RWPE2 (cell line): ENCODE data around the gene PSMG3.
A peak's percentile ranks its signal among the peaks of the same experiment; 100 is the strongest.

Source experiments
- ATAC-seq: fragments of 200-7000 bp; cut with Tn5 transposase; 3 replicates; pipeline ENCODE4 v1.9.1; 2021; ENCODE audit warnings: low read depth
- DNase-seq: peaks from one replicate; pipeline ENCODE4 v3.0.0-alpha.2; 2020; ENCODE audit warnings: low spot score
- H3K27ac ChIP-seq: fragments of 450-650 bp; 2 replicates; pipeline ENCODE4 v1.5.1; 2017; ENCODE audit warnings: mild to moderate bottlenecking; ENCODE audit not compliant: poor library complexity, severe bottlenecking
- H3K27me3 ChIP-seq: fragments of 250-450 bp; sonication (Bioruptor Pico); 2 replicates; pipeline ENCODE4 v1.5.1; 2021; ENCODE audit warnings: mild to moderate bottlenecking, moderate library complexity; ENCODE audit not compliant: insufficient read depth, poor library complexity, severe bottlenecking
- H3K36me3 ChIP-seq: fragments of 250-450 bp; sonication (Bioruptor Pico); 2 replicates; pipeline ENCODE4 v1.5.1; 2020; ENCODE audit warnings: low read depth, mild to moderate bottlenecking, moderate library complexity
- H3K4me1 ChIP-seq: fragments of 250-450 bp; sonication (Bioruptor Pico); 2 replicates; pipeline ENCODE4 v1.5.1; 2021; ENCODE audit warnings: mild to moderate bottlenecking, moderate library complexity; ENCODE audit not compliant: insufficient read depth, poor library complexity, severe bottlenecking
- H3K4me3 ChIP-seq: fragments of 250-450 bp; sonication (Bioruptor Pico); 2 replicates; pipeline ENCODE4 v1.5.1; 2021; ENCODE audit warnings: mild to moderate bottlenecking, moderate library complexity; ENCODE audit not compliant: severe bottlenecking
- H3K9me3 ChIP-seq: fragments of 250-450 bp; sonication (Bioruptor Pico); 2 replicates; pipeline ENCODE4 v1.5.1; 2021; ENCODE audit warnings: mild to moderate bottlenecking, moderate library complexity; ENCODE audit not compliant: severe bottlenecking
- TF ChIP-seq, protein P1 (sequence below): fragments of 450-650 bp; IDR thresholded peaks from one replicate; pipeline ENCODE4 v1.5.1; 2017; ENCODE audit warnings: mild to moderate bottlenecking, moderate library complexity; ENCODE audit not compliant: poor library complexity, severe bottlenecking

PSMG3 gene

DNA sequence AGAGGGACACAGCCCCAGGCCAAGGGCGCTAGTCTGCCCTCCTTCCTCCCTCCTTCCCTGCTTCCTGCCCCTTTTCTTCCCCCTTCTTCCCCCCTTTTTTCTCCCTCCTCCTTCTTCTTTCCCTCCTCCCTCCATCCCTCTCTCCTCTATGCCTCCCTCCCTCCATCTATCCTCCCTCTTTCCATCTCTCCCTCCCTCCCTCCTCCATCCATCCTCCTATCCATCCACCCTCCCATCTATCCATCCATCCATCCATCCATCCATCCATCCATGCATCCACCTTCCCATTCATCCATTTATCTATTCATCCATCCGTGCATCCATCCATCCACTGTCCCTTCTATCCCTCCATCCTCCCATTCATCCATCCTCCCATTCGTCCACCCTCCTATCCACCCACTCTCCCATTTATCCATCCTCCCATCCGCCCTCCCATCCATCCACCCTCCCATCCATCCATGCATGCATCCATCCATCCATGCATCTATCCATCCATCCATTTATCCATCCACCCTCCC is 24.1 kb upstream of the PSMG3 start:
- Histone ChIP-seq H3K4me3 (no peak overlapping the region), H3K27me3 (peaks cover 23% of the 10 kb centered on the region), H3K36me3 (no peaks in the 10 kb centered on the region), H3K27ac (no peak overlapping the region), H3K9me3 (peaks cover 4% of the 10 kb centered on the region), H3K4me1 (no peaks in the 10 kb centered on the region)
- no peak for ATAC-seq
- no peak for DNase-seq
- TF ChIP-seq, protein P1, sequence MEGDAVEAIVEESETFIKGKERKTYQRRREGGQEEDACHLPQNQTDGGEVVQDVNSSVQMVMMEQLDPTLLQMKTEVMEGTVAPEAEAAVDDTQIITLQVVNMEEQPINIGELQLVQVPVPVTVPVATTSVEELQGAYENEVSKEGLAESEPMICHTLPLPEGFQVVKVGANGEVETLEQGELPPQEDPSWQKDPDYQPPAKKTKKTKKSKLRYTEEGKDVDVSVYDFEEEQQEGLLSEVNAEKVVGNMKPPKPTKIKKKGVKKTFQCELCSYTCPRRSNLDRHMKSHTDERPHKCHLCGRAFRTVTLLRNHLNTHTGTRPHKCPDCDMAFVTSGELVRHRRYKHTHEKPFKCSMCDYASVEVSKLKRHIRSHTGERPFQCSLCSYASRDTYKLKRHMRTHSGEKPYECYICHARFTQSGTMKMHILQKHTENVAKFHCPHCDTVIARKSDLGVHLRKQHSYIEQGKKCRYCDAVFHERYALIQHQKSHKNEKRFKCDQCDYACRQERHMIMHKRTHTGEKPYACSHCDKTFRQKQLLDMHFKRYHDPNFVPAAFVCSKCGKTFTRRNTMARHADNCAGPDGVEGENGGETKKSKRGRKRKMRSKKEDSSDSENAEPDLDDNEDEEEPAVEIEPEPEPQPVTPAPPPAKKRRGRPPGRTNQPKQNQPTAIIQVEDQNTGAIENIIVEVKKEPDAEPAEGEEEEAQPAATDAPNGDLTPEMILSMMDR, result no peak

- Histone ChIP-seq H3K27me3 (peaks cover 23% of the 10 kb centered on the region), H3K36me3 (no peaks in the 10 kb centered on the region), H3K9me3 (peaks cover 4% of the 10 kb centered on the region), H3K4me1 (no peaks in the 10 kb centered on the region), H3K4me3 (no peak overlapping the region), H3K27ac (no peak overlapping the region)
- ATAC-seq (no peak), DNase-seq (no peak)
- TF ChIP-seq, protein P1, result peak; percentile 24
Measured at GRCh38 chr7:1593091-1593866, 23.4 kb upstream of the PSMG3 start.

- DNase-seq, result no peak
Measured at GRCh38 chr7:1592299-1592871, 22.6 kb upstream of the PSMG3 start.

GRCh38 chr7:1591876-1592275 is 22.0 kb upstream of the PSMG3 start:
- TF ChIP-seq, protein P1, result no peak
- ATAC-seq, result no peak

More at GRCh38 chr7:1592299-1592871, 22.6 kb upstream of the PSMG3 start:
- no peaks in the 10 kb centered on the region for H3K4me1 ChIP-seq
- peaks cover 4% of the 10 kb centered on the region for H3K9me3 ChIP-seq
- no peaks in the 10 kb centered on the region for H3K36me3 ChIP-seq
- no peak overlapping the region for H3K27ac ChIP-seq
- TF ChIP-seq, protein P1, result no peak
- no peak overlapping the region for H3K4me3 ChIP-seq
- peaks cover 31% of the 10 kb centered on the region for H3K27me3 ChIP-seq
- ATAC-seq, result no peak

More at GRCh38 chr7:1591876-1592275, 22.0 kb upstream of the PSMG3 start:
- H3K27me3 ChIP-seq, result peaks cover 36% of the 10 kb centered on the region
- no peak for DNase-seq
- no peak overlapping the region for H3K27ac ChIP-seq
- H3K4me3 ChIP-seq, result no peak overlapping the region
- H3K9me3 ChIP-seq, result peaks cover 4% of the 10 kb centered on the region
- H3K4me1 ChIP-seq, result no peaks in the 10 kb centered on the region
- no peaks in the 10 kb centered on the region for H3K36me3 ChIP-seq
